DOHH2 (cell line): ENCODE data around the gene DCP1A.

ENCODE experiments used
- EZH2phosphoT487 ChIP-seq: fragments of 200-600 bp; sonication (generic); IDR thresholded peaks from 2 replicates; pipeline ENCODE4 v1.6.1; 2017; ENCODE audit warnings: borderline replicate concordance, mild to moderate bottlenecking, antibody characterized with exemption, low read length, moderate library complexity, mixed read lengths
- TF ChIP-seq, protein P1 (sequence below): fragments of 200-600 bp; sonication (generic); IDR thresholded peaks from one replicate; pipeline ENCODE4 v1.5.1; 2014; ENCODE audit warnings: antibody characterized with exemption, mild to moderate bottlenecking, low read depth, low read length; ENCODE audit not compliant: poor library complexity, severe bottlenecking

DNA sequence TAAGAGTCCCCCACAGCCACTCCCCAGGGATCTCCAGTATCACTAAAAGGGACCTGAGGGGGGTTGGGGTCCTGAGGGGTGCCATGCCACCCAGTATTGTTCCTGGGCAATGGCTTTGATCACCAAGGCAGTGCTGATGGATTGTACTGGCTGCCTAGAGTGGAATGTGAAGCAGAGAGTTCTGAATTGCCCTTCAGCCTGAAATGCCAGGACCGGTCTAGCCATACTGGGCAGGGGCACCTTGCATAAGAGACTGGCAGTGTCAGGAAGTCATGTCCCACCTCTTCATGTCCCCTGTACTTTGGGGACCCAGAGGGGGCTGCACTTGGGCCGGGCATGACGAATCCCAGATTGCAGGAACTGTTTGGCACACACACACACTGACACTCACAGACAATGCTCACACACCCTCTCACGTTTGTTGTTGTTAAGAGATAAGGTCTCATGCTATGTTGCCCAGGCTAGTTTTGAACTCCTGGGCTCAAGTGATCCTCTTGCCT lies 87.0 kb downstream of the DCP1A start:
- TF ChIP-seq, protein P1, sequence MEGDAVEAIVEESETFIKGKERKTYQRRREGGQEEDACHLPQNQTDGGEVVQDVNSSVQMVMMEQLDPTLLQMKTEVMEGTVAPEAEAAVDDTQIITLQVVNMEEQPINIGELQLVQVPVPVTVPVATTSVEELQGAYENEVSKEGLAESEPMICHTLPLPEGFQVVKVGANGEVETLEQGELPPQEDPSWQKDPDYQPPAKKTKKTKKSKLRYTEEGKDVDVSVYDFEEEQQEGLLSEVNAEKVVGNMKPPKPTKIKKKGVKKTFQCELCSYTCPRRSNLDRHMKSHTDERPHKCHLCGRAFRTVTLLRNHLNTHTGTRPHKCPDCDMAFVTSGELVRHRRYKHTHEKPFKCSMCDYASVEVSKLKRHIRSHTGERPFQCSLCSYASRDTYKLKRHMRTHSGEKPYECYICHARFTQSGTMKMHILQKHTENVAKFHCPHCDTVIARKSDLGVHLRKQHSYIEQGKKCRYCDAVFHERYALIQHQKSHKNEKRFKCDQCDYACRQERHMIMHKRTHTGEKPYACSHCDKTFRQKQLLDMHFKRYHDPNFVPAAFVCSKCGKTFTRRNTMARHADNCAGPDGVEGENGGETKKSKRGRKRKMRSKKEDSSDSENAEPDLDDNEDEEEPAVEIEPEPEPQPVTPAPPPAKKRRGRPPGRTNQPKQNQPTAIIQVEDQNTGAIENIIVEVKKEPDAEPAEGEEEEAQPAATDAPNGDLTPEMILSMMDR: no peak
- no peak for TF ChIP-seq EZH2phosphoT487
